NCI-H1694 (cell line): ENCODE results near the gene MYOT.

ENCODE experiments used
- DNase-seq: peaks from one replicate; lab custom pipeline; 2025; lab: John Stamatoyannopoulos, UW

Gene MYOT

DNA sequence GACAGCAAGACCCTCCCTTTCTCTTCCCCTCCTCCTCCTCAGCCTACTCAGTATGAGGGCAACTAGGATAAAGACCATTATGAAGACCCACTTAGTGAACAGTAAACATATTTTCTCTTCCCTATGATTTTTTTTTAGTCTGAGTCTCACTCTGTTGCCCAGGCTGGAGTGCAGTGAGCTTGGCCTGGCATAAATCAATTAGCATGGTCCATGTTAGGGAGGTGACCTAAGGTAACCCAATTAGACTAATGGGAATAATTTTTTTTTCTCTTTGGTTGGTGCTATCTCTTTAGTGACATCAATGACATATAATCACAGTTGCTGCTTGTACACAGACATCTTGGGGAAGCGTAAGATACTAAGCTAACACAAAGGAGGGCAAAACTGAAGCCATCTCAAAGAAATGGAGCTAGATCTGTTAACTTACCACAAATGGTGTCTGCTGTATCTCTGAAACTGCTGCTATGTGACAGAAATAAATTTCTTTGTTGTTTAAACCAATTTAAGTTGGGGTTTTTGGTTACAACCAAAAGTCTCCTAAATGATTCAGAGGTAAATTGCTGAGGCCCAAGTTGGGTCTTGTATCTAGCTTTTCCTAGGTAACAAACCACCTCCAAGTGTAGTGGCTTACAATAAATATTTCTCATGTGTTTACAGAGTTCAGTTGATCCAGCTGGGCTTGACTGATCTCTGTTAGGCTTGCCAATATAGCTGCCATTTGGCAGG is 34.9 kb downstream of the MYOT start:
- DNase-seq: no peak

DNA sequence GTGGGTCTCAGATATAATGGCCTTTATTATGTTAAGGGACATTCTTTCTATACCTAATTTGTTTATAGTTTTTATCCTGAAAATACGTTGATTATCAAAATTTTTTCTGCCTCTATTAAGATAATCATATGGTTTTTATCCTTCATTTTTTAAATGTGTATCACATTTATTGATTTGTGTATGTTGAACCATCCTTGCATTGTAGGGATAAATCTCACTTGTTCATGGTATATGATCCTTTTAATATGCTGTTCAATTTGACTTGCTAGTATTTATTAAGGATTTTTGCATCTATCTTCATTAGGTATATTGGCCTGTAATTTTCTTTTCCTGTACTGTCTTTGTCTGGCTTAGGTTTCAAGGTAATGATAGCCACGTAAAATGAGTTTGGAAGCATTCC is 47.1 kb downstream of the MYOT start:
- DNase-seq: no peak

DNA sequence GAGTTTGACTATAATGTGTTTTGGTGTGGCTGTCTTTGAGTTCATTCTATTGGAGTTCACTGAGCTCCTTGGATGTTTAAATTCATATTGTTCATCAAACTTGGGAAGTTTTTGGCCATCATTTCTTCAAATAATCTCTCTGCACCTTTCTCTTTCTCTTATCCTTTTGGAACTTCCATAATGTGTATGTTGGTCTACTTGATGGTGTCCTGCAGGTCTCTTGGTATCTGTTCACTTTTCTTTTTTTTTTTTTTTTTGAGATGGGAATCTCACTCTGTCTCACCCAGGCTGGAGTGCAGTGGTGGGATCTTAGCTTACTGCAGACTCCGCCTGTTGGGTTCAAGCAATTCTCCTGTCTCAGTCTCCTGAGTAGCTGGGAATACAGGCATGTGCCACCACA is 49.3 kb downstream of the MYOT start:
- DNase-seq: no peak

GRCh38 chr5:137921931-137922330 is 54.3 kb downstream of the MYOT start:
- DNase-seq: no peak

DNA sequence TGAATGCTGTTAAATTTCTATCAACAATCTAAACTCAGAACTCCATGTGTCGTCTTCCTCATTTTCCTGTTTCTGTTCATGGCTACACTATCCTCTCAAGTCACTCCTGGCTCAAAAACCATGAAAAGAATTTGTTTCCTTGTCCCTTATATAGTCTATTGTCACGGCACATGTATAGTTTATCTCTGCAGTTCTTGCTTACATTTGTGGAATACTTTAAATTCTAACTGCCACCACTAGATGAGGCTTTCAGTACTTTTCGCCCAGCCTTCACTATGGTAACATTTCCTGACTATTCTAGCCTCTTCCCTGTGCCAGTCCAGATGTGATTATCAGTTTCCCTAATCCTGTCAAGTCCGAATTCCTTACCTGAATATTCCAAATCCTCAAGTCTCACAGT is 56.2 kb downstream of the MYOT start:
- no peak for DNase-seq

- DNase-seq: no peak
These were observed 65.1 kb downstream of the MYOT start for GRCh38 chr5:137932800-137933199.

- DNase-seq: no peak
These were observed 65.8 kb downstream of the MYOT start for GRCh38 chr5:137933491-137933911.

- no peak for DNase-seq
These were observed 67.5 kb downstream of the MYOT start for GRCh38 chr5:137935190-137935589.

- no peak for DNase-seq
These were observed 68.0 kb downstream of the MYOT start for GRCh38 chr5:137935694-137936093.
